Activated naive CD4-positive, alpha-beta T cell treated with anti-CD3 and anti-CD28 coated beads, Interleukin-2, amount 50 U/mL, for 24 hours (primary cell): ENCODE measurements around the gene DCUN1D1.

Source experiments
- H3K27ac Mint-ChIP-seq: one replicate; pipeline ENCODE4 v1.8.0; 2021; ENCODE audit warnings: mild to moderate bottlenecking, mixed read lengths
- H3K27me3 Mint-ChIP-seq: one replicate; pipeline ENCODE4 v1.8.0; 2021; ENCODE audit warnings: mixed read lengths
- H3K36me3 Mint-ChIP-seq: one replicate; pipeline ENCODE4 v1.8.0; 2021; ENCODE audit warnings: mixed read lengths
- H3K4me1 Mint-ChIP-seq: one replicate; pipeline ENCODE4 v1.8.0; 2021; ENCODE audit warnings: mixed read lengths
- H3K4me3 Mint-ChIP-seq: one replicate; pipeline ENCODE4 v1.8.0; 2021; ENCODE audit warnings: mild to moderate bottlenecking, mixed read lengths
- H3K9me3 Mint-ChIP-seq: one replicate; pipeline ENCODE4 v1.8.0; 2021; ENCODE audit warnings: mixed read lengths

Gene DCUN1D1

DNA sequence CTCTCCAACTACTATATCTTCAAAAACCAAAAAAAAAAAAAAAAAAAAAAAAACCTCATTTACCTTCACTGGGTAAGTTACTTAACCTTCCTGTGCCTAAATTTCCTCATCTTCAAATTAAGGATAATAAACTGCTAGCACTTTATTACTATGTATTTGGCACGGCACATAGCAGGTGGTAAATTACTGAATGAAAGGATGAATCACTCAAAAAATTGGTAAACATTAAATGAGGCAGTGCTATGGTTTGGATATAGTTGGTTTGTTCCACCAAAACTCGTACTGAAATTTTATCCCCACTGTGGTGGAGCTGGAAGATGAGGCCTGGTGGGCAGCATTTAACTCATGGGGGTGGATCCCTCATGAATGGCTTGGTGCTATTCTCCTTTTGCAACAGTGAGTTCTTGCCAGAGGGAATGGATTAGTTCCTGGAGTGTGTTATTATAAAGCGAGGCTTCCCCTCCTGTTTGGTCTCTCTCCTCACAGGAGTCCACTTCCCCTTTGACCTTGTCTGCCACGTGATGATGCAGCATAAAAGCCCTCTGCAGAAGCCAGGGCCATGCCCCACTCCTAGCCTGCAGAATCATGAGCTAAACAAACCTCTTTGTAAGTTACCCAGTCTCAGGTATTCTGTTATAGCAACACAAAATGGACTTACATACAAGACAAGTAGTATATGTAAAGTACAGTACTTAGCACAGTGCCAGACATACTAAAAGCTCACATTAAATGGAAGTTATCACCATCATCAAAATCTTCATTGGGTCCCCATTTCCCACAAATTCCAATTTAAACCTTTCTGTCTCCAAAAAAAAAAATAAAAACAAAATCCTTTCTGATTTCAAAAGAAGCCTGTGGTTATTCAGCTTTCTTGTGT is 20.6 kb downstream of the DCUN1D1 start:
- H3K36me3 Mint-ChIP-seq: peaks cover 10% of the 10 kb centered on the region
- no peak overlapping the region for H3K4me3 Mint-ChIP-seq
- H3K9me3 Mint-ChIP-seq: no peaks in the 10 kb centered on the region
- H3K4me1 Mint-ChIP-seq: peaks cover 3% of the 10 kb centered on the region
- H3K27me3 Mint-ChIP-seq: no peaks in the 10 kb centered on the region
- no peak overlapping the region for H3K27ac Mint-ChIP-seq

- H3K36me3 Mint-ChIP-seq: peaks cover 14% of the 10 kb centered on the region
These were observed 22.6 kb downstream of the DCUN1D1 start for GRCh38 chr3:182957676-182958266.

DNA sequence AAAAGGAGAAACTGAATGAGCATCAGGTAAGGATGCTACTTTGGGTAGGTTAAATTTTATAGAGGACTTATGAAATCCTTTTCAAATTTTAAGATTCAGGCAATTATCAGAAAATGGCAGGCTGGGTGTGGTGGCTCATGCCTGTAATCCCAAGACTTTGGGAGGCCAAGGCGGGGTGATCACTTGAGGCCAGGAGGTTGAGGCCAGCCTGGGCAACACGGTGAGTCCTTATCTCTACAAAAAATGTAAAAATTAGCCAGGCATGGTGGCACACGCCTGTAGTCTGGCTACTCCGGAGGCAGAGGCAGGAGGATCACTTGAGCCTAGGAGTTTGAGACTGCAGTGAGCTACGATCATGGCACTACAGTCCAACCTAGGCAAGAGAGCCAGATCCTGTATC is 23.1 kb downstream of the DCUN1D1 start:
- Mint-ChIP-seq H3K4me3 (no peak overlapping the region), H3K36me3 (peaks cover 16% of the 10 kb centered on the region)

More at GRCh38 chr3:182957676-182958266, 22.6 kb downstream of the DCUN1D1 start:
- Mint-ChIP-seq H3K4me1 (peaks cover 5% of the 10 kb centered on the region), H3K27ac (no peak overlapping the region), H3K27me3 (no peaks in the 10 kb centered on the region), H3K9me3 (no peaks in the 10 kb centered on the region), H3K4me3 (no peak overlapping the region)

DNA sequence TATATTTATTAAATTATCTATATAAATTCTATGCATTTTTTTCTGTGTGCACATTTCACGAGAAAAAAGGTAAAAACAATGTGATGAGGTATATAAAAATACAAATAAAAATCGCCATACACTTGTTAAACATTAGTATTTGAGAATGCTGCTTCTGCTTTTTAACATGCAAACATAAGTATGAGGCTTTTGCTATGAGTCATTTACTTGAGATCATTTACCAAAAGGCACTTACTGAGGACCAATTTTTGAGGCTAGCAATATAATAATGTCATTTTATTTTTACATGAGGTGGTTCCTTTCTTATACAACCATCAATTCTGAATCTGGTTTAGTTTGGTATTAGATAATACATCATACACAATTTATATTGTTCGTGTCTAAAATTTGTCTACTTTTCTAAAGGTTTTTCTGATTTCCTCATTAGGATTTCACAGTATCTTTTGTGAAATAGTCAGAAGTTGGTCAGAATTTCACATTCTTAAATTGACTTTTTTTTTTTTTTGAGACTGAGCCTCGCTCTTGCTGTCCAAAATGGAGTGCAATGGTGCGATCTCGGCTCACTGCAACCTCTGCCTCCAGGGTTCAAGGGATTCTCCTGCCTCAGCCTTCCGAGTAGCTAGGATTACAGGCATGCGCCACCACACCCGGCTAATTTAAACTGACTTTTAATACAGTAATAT is 25.6 kb downstream of the DCUN1D1 start:
- Mint-ChIP-seq H3K36me3 (peaks cover 23% of the 10 kb centered on the region), H3K4me1 (peaks cover 7% of the 10 kb centered on the region), H3K4me3 (no peak overlapping the region), H3K9me3 (no peaks in the 10 kb centered on the region), H3K27me3 (no peaks in the 10 kb centered on the region), H3K27ac (no peak overlapping the region)

More for the DNA sequence above, 23.1 kb downstream of the DCUN1D1 start:
- H3K27me3 Mint-ChIP-seq: no peaks in the 10 kb centered on the region
- peaks cover 7% of the 10 kb centered on the region for H3K4me1 Mint-ChIP-seq
- H3K27ac Mint-ChIP-seq: no peak overlapping the region
- H3K9me3 Mint-ChIP-seq: no peaks in the 10 kb centered on the region

GRCh38 chr3:182949688-182950087 is 30.6 kb downstream of the DCUN1D1 start:
- peaks cover 23% of the 10 kb centered on the region for H3K36me3 Mint-ChIP-seq
- peaks cover 3% of the 10 kb centered on the region for H3K4me1 Mint-ChIP-seq
- no peaks in the 10 kb centered on the region for H3K9me3 Mint-ChIP-seq
- H3K4me3 Mint-ChIP-seq: no peak overlapping the region
- no peak overlapping the region for H3K27ac Mint-ChIP-seq
- no peaks in the 10 kb centered on the region for H3K27me3 Mint-ChIP-seq

DNA sequence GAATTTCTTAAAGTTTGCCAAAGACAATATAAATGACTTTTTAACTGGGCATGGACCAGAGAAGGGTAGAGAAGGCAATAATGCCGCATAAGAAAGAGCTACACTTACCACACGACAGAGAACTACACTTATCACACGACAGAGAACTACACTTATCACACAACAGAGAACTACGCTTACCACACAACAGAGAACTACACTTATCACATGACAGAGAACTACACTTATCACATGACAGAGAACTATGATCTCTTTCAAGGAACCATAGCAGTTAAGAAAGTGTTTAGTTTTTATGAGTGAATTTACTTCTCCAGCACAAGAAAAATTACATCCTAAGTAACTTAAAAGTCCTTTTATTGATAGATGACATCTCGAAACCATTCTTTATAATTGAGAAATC is 32.0 kb downstream of the DCUN1D1 start:
- no peak overlapping the region for H3K27ac Mint-ChIP-seq
- H3K9me3 Mint-ChIP-seq: no peaks in the 10 kb centered on the region
- peaks cover 19% of the 10 kb centered on the region for H3K36me3 Mint-ChIP-seq
- H3K4me1 Mint-ChIP-seq: peaks cover 3% of the 10 kb centered on the region
- H3K4me3 Mint-ChIP-seq: no peak overlapping the region
- H3K27me3 Mint-ChIP-seq: no peaks in the 10 kb centered on the region

GRCh38 chr3:182947888-182948287 is 32.5 kb downstream of the DCUN1D1 start:
- H3K4me3 Mint-ChIP-seq: no peak overlapping the region
- no peaks in the 10 kb centered on the region for H3K27me3 Mint-ChIP-seq
- H3K36me3 Mint-ChIP-seq: peaks cover 19% of the 10 kb centered on the region
- H3K4me1 Mint-ChIP-seq: peaks cover 3% of the 10 kb centered on the region
- H3K9me3 Mint-ChIP-seq: no peaks in the 10 kb centered on the region
- H3K27ac Mint-ChIP-seq: peak overlapping the region; percentile 17

DNA sequence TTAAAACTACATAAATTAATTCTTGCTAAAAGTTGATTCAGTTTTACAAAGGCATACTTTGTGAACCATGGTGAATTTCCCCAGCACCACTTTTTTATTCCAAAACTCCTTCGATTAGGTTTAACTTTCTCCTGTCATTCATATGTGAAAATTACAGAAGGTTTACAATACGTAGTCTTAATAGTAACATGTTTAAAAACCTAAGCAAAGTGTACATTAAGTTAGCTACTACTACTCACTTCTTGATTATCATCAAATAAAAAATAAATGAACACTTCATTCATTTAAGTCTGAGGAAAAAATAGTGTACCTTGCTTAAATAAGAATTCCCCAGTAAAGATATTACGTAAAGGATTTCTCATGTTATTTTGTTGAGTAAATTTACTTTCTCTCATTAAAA is 38.6 kb downstream of the DCUN1D1 start:
- no peak overlapping the region for H3K4me3 Mint-ChIP-seq
- H3K9me3 Mint-ChIP-seq: no peaks in the 10 kb centered on the region
- peaks cover 14% of the 10 kb centered on the region for H3K36me3 Mint-ChIP-seq
- peaks cover 26% of the 10 kb centered on the region for H3K4me1 Mint-ChIP-seq
- H3K27ac Mint-ChIP-seq: no peak overlapping the region
- no peaks in the 10 kb centered on the region for H3K27me3 Mint-ChIP-seq

DNA sequence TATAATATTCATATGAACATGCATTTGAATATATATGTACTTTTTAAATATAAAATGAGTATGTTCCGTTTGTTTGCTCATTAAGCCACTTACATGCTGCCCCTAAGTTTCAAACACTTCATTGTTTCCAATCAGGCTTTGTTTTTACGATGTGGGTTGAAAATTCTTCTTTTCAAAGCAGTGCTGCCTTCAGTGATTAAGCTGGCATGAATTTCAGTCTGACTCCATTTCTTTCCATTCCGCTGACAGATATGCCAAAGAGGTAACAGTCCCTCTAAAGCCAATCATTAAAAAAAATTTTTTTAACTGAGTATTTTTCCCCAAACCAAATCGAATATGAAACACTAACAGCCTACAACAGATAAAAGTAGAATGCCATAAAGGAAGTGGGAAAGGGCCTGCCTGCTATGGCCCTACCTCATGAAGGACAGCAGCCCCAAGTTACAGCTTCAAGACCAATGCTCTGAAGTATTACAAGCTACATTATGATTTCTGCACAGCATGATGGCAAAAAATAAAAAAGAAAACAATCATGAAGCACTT is 40.0 kb downstream of the DCUN1D1 start:
- Mint-ChIP-seq H3K27me3 (no peaks in the 10 kb centered on the region), H3K4me1 (peaks cover 26% of the 10 kb centered on the region), H3K9me3 (no peaks in the 10 kb centered on the region), H3K27ac (peak overlapping the region; percentile 59), H3K36me3 (peaks cover 9% of the 10 kb centered on the region), H3K4me3 (no peak overlapping the region)

DNA sequence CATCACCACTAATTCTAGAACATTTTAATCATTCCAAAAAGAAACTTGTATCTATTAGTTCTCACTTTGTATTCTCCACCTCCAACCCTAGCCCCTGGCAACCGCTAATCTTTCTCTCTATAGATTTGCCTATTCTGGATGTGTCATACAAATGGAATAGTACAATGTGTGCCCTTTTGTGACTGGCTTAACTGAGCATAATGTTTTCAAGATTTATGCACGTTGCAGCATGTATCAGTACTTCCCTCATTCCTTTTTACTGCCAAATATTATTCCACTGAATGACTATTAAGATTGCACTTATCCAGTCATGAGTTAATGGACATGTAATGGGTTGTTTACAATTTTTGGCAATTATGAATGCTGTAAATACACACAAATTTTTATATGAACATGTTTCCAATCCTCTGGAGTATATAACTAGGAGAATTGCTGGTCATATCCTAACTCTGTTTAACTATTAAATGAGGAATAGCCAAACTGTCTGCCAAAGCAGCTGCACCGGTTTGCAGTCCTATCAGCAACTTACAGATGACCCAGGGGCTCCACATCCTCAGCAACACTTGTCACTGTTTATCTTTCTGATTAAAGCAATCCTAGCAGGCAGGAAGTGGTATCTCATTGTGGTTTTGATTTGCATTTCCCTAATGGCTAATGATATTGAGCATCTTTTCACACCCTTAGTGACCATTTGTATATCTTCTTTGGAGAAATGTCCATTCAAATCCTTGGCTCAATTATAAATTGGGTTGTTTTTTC is 42.9 kb downstream of the DCUN1D1 start:
- H3K27me3 Mint-ChIP-seq: no peaks in the 10 kb centered on the region
- H3K9me3 Mint-ChIP-seq: no peaks in the 10 kb centered on the region
- H3K27ac Mint-ChIP-seq: no peak overlapping the region
- H3K36me3 Mint-ChIP-seq: peaks cover 9% of the 10 kb centered on the region
- H3K4me1 Mint-ChIP-seq: peaks cover 26% of the 10 kb centered on the region
- no peak overlapping the region for H3K4me3 Mint-ChIP-seq

DNA sequence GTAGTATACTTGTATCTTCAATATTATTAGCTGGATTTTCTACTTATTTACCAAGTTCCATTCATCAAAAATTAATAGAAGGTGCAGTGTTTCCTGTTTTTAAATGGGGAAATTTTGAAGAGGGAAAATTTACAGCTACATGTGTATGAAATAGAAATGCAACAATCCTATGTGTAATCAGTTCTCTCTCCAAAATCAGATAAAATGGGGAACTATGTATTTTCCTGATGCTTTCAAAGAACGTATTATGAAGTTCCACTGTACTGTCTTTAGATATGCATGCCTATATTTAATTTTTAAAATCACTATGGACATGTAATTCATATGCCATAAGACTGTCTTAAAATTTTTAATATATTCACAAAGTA is 43.4 kb downstream of the DCUN1D1 start:
- peaks cover 11% of the 10 kb centered on the region for H3K36me3 Mint-ChIP-seq
- H3K9me3 Mint-ChIP-seq: no peaks in the 10 kb centered on the region
- H3K4me1 Mint-ChIP-seq: peaks cover 26% of the 10 kb centered on the region
- no peak overlapping the region for H3K4me3 Mint-ChIP-seq
- H3K27ac Mint-ChIP-seq: no peak overlapping the region
- H3K27me3 Mint-ChIP-seq: no peaks in the 10 kb centered on the region

GRCh38 chr3:182936239-182936917 is 44.0 kb downstream of the DCUN1D1 start:
- Mint-ChIP-seq H3K4me3 (no peak overlapping the region), H3K27me3 (no peaks in the 10 kb centered on the region), H3K36me3 (peaks cover 11% of the 10 kb centered on the region), H3K4me1 (peaks cover 26% of the 10 kb centered on the region), H3K27ac (peak overlapping the region; percentile 4), H3K9me3 (no peaks in the 10 kb centered on the region)

- H3K27me3 Mint-ChIP-seq: no peaks in the 10 kb centered on the region
- no peak overlapping the region for H3K27ac Mint-ChIP-seq
- peaks cover 11% of the 10 kb centered on the region for H3K36me3 Mint-ChIP-seq
- peaks cover 24% of the 10 kb centered on the region for H3K4me1 Mint-ChIP-seq
- H3K4me3 Mint-ChIP-seq: no peak overlapping the region
- no peaks in the 10 kb centered on the region for H3K9me3 Mint-ChIP-seq
These were observed 44.5 kb downstream of the DCUN1D1 start for GRCh38 chr3:182935803-182936202.

DNA sequence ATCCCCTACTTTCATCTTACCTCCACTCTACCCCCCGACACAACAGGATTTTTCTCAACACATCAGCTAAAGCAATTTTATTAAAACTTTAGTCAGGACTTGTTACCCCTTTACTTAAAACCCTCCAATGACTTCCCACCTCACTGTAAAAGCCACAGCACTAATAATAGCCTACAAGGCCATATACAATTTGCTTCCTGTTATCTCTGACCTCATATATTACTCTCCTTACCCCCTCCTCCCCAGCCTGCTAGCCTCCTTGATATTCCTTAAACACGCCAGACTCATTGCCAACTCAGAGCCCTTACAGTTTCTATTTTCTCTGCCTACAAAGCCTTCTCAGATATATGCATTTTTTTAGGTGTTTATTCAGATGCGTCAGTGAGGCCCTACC is 54.4 kb downstream of the DCUN1D1 start:
- Mint-ChIP-seq H3K9me3 (peaks cover 8% of the 10 kb centered on the region), H3K36me3 (peaks cover 17% of the 10 kb centered on the region)

More for the DNA sequence above, 54.4 kb downstream of the DCUN1D1 start:
- no peaks in the 10 kb centered on the region for H3K27me3 Mint-ChIP-seq
- H3K4me3 Mint-ChIP-seq: no peak overlapping the region
- no peak overlapping the region for H3K27ac Mint-ChIP-seq
- peaks cover 4% of the 10 kb centered on the region for H3K4me1 Mint-ChIP-seq
